Measurements from ENCODE around the gene ELOF1.

DNA sequence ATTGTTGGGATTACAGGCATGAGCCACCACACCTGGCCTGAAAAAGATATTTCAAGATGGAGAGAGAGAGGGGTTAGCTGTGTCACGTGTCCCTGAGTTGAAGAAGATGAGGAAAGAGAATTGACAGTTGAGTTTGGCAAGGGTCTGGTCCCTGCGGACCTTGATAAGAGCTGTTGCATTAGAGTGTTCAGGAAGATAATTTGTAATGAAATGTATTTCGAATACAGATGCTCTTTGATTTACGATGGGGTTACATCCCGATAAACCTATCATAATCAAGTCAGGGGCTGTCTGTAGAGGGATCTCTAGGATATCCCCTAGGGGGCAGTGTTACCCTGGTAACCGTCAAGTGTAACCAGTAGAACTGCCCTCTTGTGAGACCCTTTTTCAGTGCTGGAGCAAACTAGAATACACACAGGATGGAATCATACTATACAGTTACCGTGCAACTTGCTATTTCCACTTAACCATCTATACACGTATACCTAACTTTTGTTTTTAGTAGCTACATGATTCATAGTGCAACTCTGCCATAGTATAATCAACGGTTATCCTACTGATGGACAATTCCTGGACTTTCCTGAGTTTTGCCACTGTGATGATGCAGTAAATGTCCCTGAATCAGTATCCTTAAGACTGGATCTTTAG, 1.5 kb upstream of the ELOF1 start:
- TF ChIP-seq, protein P1, sequence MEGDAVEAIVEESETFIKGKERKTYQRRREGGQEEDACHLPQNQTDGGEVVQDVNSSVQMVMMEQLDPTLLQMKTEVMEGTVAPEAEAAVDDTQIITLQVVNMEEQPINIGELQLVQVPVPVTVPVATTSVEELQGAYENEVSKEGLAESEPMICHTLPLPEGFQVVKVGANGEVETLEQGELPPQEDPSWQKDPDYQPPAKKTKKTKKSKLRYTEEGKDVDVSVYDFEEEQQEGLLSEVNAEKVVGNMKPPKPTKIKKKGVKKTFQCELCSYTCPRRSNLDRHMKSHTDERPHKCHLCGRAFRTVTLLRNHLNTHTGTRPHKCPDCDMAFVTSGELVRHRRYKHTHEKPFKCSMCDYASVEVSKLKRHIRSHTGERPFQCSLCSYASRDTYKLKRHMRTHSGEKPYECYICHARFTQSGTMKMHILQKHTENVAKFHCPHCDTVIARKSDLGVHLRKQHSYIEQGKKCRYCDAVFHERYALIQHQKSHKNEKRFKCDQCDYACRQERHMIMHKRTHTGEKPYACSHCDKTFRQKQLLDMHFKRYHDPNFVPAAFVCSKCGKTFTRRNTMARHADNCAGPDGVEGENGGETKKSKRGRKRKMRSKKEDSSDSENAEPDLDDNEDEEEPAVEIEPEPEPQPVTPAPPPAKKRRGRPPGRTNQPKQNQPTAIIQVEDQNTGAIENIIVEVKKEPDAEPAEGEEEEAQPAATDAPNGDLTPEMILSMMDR (IDR thresholded peaks at IDR 0.05), result peak; percentile 51
- TF ChIP-seq RAD21 (conservative IDR thresholded peaks at IDR 0.05 in 1 of 2, IDR thresholded peaks at IDR 0.05 in 1 of 2) (peak; percentile 26 to 56; a peak in 2 of 5 replicates), POLR2A (IDR thresholded peaks at IDR 0.05; ENCODE audit: low read length) (no peak), EP300 (IDR thresholded peaks at IDR 0.05) (no peak), ESRRA (IDR thresholded peaks at IDR 0.05; ENCODE audit: borderline replicate concordance, low read length) (no peak), FOXS1 (CRISPR knock-in tag; IDR thresholded peaks at IDR 0.05) (no peak)
- TF ChIP-seq, protein P2, sequence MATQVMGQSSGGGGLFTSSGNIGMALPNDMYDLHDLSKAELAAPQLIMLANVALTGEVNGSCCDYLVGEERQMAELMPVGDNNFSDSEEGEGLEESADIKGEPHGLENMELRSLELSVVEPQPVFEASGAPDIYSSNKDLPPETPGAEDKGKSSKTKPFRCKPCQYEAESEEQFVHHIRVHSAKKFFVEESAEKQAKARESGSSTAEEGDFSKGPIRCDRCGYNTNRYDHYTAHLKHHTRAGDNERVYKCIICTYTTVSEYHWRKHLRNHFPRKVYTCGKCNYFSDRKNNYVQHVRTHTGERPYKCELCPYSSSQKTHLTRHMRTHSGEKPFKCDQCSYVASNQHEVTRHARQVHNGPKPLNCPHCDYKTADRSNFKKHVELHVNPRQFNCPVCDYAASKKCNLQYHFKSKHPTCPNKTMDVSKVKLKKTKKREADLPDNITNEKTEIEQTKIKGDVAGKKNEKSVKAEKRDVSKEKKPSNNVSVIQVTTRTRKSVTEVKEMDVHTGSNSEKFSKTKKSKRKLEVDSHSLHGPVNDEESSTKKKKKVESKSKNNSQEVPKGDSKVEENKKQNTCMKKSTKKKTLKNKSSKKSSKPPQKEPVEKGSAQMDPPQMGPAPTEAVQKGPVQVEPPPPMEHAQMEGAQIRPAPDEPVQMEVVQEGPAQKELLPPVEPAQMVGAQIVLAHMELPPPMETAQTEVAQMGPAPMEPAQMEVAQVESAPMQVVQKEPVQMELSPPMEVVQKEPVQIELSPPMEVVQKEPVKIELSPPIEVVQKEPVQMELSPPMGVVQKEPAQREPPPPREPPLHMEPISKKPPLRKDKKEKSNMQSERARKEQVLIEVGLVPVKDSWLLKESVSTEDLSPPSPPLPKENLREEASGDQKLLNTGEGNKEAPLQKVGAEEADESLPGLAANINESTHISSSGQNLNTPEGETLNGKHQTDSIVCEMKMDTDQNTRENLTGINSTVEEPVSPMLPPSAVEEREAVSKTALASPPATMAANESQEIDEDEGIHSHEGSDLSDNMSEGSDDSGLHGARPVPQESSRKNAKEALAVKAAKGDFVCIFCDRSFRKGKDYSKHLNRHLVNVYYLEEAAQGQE (IDR thresholded peaks at IDR 0.05), result no peak
- TF ChIP-seq, protein P3, sequence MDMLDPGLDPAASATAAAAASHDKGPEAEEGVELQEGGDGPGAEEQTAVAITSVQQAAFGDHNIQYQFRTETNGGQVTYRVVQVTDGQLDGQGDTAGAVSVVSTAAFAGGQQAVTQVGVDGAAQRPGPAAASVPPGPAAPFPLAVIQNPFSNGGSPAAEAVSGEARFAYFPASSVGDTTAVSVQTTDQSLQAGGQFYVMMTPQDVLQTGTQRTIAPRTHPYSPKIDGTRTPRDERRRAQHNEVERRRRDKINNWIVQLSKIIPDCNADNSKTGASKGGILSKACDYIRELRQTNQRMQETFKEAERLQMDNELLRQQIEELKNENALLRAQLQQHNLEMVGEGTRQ (IDR thresholded peaks at IDR 0.05), result no peak
